Measurements from ENCODE around the gene VPS13D.

VPS13D gene

GRCh38 chr1:12372180-12372579 is 142.3 kb downstream of the VPS13D start:
- no peak overlapping the region for H3K4me3 ChIP-seq (ENCODE audit: low read depth, low read length)
- TF ChIP-seq CTCF (IDR thresholded peaks at IDR 0.05; ENCODE audit: control insufficient read depth, extremely low read depth, insufficient read depth): no peak
- DNase-seq (ENCODE audit: low read depth): no peak

- no peak overlapping the region for H3K4me3 ChIP-seq (ENCODE audit: low read depth, low read length)
- no peak for TF ChIP-seq CTCF (IDR thresholded peaks at IDR 0.05; ENCODE audit: control insufficient read depth, extremely low read depth, insufficient read depth)
- no peak for DNase-seq (ENCODE audit: low read depth)
These were observed 142.9 kb downstream of the VPS13D start for GRCh38 chr1:12372761-12373160.

- TF ChIP-seq CTCF (IDR thresholded peaks at IDR 0.05; ENCODE audit: control insufficient read depth, extremely low read depth, insufficient read depth): no peak
- H3K4me3 ChIP-seq (ENCODE audit: low read depth, low read length): no peak overlapping the region
- DNase-seq (ENCODE audit: low read depth): no peak
These were observed 145.5 kb downstream of the VPS13D start for GRCh38 chr1:12375133-12375829.

GRCh38 chr1:12376236-12377045 is 146.6 kb downstream of the VPS13D start:
- H3K4me3 ChIP-seq (ENCODE audit: low read depth, low read length): no peak overlapping the region
- peak; percentile 67 for DNase-seq (ENCODE audit: low read depth)
- TF ChIP-seq CTCF (IDR thresholded peaks at IDR 0.05; ENCODE audit: control insufficient read depth, extremely low read depth, insufficient read depth): peak; percentile 23; the same call in 1 of the 2 replicates

GRCh38 chr1:12380326-12381249 is 150.8 kb downstream of the VPS13D start:
- peak overlapping the region; percentile 7 for H3K4me3 ChIP-seq (ENCODE audit: low read depth, low read length)
- peak; percentile 59 for DNase-seq (ENCODE audit: low read depth)
- TF ChIP-seq CTCF (IDR thresholded peaks at IDR 0.05; ENCODE audit: control insufficient read depth, extremely low read depth, insufficient read depth): no peak

- H3K4me3 ChIP-seq (ENCODE audit: low read depth, low read length): no peak overlapping the region
- no peak for DNase-seq (ENCODE audit: low read depth)
- no peak for TF ChIP-seq CTCF (IDR thresholded peaks at IDR 0.05; ENCODE audit: control insufficient read depth, extremely low read depth, insufficient read depth)
These were observed 153.2 kb downstream of the VPS13D start for GRCh38 chr1:12383001-12383400.

All from LNCaP clone FGC (cell line).